Stimulated activated CD4-positive, alpha-beta T cell treated with anti-CD3 and anti-CD28 coated beads, TNF-alpha, amount 100 ng/mL, for 48 hours (primary cell): ENCODE results near the gene GPR171.

Experiments used
- DNase-seq, 3 donors: peaks; one replicate each; pipeline ENCODE4 v3.0.0-alpha.2; 2020; ENCODE audit warnings: low read depth in 3 of 3

The GPR171 gene

GRCh38 chr3:151213881-151214280, 10.9 kb upstream of the GPR171 start:
- DNase-seq, result no peak

GRCh38 chr3:151213151-151213550, 10.1 kb upstream of the GPR171 start:
- DNase-seq, result no peak

DNA sequence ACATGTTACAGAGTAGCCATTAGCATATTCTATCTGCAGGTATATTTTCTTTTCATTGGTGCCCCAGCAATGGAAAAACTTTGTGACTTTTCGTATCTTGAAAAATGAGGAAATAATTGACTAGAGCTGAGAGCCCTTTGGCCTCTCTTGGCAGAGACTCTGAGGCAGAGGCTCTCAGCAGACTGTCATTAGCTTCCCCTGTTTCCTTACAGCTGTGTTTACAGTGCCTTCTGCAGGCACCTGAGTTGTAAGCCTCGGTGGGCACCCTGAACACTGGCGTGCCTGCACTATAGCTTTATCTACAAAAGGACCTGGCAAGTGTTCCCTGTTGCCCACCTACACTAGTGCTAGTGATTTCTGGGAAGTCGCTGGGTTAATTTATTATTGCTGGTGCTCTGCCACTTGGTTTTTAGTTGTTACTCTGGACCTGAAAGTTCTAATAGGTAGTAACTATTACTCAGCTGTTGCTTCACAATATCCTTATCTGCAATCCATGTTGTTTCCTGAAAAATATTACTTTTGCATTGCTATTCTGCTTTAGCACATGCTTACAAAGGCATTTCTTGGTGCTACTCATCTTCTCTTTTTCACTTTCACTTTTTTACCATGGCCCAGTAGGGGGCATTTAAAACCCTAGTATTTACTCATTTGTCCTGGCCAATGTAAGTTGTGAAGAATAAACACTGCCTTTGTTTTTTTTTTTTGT, 7.8 kb upstream of the GPR171 start:
- no peak for DNase-seq

GRCh38 chr3:151209654-151210053, 6.6 kb upstream of the GPR171 start:
- DNase-seq, result no peak

GRCh38 chr3:151206201-151206600, 3.2 kb upstream of the GPR171 start:
- no peak for DNase-seq

DNA sequence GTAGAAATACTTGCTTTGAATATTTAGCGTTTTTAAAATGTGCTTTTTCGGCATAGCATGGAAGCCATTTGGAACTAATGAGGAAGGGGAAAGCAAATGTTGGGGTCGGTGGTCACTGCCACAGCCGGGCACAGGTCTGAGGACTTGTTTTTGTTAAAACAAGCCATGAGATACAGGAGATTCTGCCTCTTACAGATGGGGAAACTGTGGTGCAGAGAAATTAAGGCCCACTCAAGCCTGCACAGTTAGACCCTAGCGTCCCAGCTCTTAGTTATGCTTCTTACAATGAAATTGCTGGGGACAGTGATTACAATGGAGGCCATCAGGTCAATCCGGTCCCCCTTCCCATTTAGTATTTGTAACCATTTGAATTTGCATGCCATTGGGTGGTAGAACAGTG, 2.5 kb upstream of the GPR171 start:
- no peak for DNase-seq

GRCh38 chr3:151204530-151205402, 1.8 kb upstream of the GPR171 start:
- DNase-seq, result no peak

DNA sequence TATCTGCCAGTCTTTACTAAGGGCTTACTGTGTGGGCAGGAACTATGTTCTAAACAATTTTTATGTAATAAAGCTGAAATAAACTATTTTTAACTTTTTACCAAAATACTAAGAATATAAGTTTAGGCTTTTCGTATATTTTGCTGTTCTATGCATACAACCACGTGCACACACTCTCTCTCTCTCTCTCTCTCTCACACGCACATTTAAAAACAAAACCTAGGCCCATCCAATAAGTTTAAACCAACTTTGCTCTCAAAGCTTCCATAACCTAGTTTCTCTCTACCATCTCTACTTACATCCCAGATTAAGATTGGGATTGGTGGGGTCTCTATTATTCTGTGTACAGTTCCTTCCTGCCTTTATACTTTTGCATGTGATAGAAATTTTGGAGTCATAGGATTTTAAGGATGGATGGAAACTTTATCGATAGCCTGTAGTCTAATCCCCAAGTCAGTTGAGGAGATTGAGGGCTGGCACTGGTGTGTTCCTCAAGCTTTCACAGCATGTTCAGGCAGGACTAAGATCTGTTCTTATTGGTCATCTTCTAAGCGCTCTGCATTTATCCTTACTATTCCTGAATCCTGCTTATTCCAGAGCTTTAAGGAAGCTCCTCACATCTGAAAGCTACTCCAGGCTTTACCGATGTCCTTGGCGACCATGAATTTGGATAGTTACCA, 1.8 kb downstream of the GPR171 start:
- no peak for DNase-seq

GRCh38 chr3:151200586-151200985, 2.4 kb downstream of the GPR171 start:
- no peak for DNase-seq

- no peak for DNase-seq
These were observed 3.2 kb downstream of the GPR171 start for GRCh38 chr3:151199554-151200438.

DNA sequence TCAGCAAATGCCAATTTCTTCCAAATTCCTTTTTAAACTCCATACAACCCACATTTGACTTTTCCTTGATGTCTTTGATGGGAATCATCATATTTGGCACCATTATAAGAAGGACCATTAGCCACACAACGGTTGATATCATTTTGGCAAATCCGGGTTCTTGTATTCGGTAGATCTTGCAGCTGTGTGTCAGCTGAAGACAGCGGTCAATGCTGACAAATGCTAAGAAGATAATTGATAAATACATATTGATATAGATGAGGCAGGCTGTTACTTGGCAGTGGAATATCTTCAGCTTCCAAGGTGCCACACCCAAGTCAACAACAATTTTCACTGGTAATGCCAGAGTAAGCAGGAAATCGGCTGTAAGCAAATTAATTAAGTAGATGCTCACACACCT, 4.2 kb downstream of the GPR171 start:
- no peak for DNase-seq

DNA sequence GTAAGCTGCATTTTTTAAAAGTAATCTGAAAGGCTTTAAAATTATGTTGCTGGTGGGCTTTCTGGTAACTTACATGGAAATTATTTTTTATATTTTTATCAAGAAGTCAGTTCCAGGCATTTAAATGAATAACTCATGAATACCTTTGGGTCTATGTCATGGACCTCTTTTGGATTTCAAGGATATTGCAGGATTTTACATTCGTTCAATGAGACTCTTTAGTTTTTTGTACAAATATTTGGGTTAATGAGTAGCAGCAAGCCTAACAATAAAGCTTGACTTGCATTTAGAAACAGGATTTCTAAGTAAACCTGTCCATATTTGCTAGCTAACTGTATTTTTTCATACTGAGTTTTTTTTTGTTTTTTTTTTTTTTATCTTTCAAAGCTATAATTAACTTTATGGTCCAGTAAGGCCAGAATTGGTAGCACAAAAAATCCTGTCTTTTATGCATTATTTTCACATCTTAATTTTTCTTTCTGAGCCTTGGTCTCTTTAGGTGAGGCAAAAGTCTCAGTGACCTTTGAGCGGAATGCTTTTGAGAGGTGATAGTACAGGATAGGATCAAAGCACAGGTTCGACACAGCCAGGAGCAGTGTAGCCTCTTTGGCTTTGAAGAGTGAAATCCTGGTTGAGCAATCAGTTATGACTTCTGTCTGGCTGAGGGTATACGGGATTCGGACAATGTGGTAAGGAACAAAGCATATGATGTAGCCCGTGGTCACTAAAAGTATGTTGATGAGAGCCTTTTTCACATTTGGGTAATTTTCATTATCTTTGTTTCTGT, 4.8 kb downstream of the GPR171 start:
- no peak for DNase-seq

DNA sequence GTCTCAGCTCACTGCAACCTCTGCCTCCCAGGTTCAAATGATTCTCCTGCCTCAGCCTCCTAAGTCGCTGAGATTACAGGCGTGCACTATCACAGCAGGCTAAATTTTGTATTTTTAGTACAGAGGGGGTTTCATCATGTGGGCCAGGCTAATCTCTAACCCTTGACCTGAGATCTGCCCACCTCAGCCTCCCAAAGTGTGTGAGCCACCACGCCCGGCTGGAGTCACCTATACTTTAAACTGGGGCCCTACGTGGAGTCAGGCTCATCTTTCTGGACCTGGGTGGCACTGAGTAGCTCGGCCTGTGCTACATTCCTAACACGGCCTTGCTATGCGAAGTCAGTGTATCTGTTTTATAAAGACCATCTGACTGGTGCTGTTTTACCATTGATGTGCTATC, 5.8 kb downstream of the GPR171 start:
- no peak for DNase-seq

DNA sequence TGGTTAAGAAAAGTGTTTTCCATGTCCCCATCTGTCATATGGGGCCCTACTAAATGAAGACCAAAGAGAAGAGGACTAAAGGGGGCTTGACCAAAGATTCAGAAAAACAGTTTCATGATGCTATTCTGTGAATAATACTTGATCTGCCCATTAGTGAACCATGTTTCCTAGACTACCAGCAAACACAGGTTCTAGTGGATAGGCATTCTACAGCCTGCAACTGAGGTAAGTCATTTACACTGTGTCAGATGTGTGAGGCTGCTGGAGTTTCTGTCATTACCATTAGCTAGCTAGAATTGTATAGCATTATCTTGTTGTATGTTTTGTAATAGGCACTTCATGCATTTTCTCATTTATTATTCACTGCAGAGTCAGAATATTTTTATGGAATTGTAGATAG, 6.6 kb downstream of the GPR171 start:
- no peak for DNase-seq

DNA sequence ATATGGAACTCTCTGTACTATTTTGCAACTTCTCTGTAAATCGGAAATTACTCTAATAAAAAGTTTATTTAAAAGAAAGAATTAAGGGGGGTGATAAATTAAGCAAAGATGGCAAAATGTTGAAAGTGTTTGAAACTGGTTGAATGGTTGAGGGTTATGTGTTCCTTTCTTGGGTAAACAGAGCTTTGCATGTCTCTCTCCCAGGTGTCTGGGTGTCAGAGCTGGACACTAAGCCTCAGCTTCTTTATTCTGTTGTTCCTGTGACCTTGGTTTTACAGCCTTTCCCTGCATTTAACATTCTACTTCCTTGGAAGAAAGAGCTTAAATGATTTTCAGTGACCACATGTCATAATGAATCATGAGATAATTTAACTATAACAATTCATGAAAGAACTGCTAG, 7.2 kb downstream of the GPR171 start:
- DNase-seq, result no peak

GRCh38 chr3:151192545-151192944, 10.5 kb downstream of the GPR171 start:
- no peak for DNase-seq

- DNase-seq, result no peak
These were observed 11.9 kb downstream of the GPR171 start for GRCh38 chr3:151191095-151191494.

- DNase-seq, result no peak
These were observed 19.7 kb downstream of the GPR171 start for GRCh38 chr3:151183265-151183671.

GRCh38 chr3:151182349-151183079, 20.5 kb downstream of the GPR171 start:
- DNase-seq, result no peak

DNA sequence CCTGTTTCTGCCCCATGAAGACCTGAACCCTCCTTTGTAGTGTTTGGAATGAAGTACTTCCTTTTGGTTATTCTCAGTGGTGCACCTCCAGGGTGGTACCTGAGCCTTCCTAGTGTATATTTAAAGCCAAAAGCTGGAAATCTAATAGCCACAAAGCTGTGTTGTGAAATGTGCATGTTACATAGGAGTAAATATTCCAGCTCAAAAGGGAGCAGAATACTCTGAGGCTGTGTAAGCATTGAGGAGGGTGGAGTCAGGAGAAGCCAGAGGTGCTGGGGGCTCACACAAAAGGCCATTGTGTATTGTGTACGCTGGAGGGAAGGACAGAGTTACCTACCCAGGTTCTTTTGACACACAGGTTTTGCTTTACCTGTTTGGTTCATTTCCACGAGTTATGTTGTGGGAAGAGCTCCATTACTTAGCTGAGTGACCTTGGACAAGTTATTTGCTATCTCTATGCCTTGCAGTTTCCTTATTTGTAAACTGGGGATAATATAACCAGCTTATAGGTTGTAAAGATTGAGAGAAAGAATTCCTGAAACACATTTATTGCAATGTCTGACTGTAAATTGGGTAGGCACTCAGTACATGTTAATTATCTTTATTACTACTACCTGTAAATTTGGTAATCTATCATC, 24.7 kb downstream of the GPR171 start:
- no peak for DNase-seq
